Suprapubic skin (tissue), 4 donors: ENCODE results near the gene UNC119B.

Experiments
- EP300 ChIP-seq: sonication (generic); formaldehyde crosslinking; IDR thresholded peaks from one replicate; pipeline ENCODE4 v1.6.1; 2017; ENCODE audit warnings: antibody characterized with exemption
- POLR2A ChIP-seq, 2 donors: fragments of 450-650 bp; IDR thresholded peaks; one replicate each; pipeline ENCODE4 v1.6.1; 2017; ENCODE audit warnings: antibody characterized with exemption in 2 of 2, mild to moderate bottlenecking in 2 of 2, moderate library complexity in 2 of 2
- POLR2AphosphoS5 ChIP-seq, 3 donors: sonication (generic); formaldehyde crosslinking; IDR thresholded peaks; one replicate each; pipeline ENCODE4 v1.6.1; 2017; ENCODE audit warnings: antibody characterized with exemption in 3 of 3
- TF ChIP-seq, protein P1 (sequence below), 2 donors: fragments of 200-600 bp in 1 of 2; fragments of 450-650 bp in 1 of 2; sonication (generic) in 1 of 2; IDR thresholded peaks; one replicate each; pipeline ENCODE4 v1.5.1; 2016 to 2019; ENCODE audit warnings: antibody characterized with exemption in 2 of 2, mild to moderate bottlenecking in 1 of 2, moderate library complexity in 1 of 2

DNA sequence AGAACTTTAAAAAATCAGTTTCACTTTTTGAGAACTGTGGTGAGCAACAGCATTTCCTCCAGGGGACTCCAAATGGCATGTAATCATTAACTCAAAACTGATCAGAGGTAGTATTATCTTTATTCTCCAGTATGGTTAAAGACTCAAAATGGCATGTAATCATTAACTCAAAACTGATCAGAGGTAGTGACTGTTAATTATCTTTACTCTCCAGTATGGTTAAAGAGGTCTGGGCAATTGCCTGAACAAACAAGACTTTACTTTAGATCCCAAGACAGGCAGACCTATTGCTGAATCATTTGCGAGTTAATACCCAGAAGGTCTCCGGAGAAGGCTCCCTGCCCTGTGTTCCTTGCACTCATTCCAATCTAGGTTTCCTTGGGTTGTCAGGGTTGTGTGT lies 8.8 kb downstream of the UNC119B start:
- TF ChIP-seq, protein P1, sequence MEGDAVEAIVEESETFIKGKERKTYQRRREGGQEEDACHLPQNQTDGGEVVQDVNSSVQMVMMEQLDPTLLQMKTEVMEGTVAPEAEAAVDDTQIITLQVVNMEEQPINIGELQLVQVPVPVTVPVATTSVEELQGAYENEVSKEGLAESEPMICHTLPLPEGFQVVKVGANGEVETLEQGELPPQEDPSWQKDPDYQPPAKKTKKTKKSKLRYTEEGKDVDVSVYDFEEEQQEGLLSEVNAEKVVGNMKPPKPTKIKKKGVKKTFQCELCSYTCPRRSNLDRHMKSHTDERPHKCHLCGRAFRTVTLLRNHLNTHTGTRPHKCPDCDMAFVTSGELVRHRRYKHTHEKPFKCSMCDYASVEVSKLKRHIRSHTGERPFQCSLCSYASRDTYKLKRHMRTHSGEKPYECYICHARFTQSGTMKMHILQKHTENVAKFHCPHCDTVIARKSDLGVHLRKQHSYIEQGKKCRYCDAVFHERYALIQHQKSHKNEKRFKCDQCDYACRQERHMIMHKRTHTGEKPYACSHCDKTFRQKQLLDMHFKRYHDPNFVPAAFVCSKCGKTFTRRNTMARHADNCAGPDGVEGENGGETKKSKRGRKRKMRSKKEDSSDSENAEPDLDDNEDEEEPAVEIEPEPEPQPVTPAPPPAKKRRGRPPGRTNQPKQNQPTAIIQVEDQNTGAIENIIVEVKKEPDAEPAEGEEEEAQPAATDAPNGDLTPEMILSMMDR (IDR thresholded peaks at IDR 0.05), result no peak
- TF ChIP-seq EP300 (no peak), POLR2A (IDR thresholded peaks at IDR 0.05) (no peak), POLR2AphosphoS5 (IDR thresholded peaks at IDR 0.05) (no peak)
